Fibroblast of skin of abdomen (primary cell): ENCODE results near the gene PTPN4.
A peak's percentile ranks its signal among the peaks of the same experiment; 100 is the strongest.

Experiments
- DNase-seq: peaks from one replicate; pipeline ENCODE4 v3.0.0-alpha.2; 2013

Gene PTPN4

DNA sequence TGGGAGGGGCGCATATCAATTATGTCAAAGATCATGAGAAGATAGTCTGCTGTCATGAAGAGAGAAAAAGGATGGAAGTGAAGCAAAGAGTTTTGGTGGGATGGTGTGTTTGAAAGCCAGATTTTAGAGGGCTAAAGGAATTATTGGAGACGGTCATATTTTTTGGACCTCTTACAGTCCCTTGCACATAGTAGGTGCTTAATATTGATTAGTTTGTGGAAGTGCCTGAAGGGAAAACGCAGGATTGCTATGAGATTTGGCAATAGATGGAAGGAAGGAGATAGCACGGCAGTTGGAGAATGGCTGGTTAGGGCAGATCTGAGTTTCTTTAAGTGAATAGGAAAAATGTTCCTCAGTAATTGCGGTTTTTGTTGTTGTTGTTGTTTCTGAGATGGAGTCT, 269.1 kb downstream of the PTPN4 start:
- no peak for DNase-seq

DNA sequence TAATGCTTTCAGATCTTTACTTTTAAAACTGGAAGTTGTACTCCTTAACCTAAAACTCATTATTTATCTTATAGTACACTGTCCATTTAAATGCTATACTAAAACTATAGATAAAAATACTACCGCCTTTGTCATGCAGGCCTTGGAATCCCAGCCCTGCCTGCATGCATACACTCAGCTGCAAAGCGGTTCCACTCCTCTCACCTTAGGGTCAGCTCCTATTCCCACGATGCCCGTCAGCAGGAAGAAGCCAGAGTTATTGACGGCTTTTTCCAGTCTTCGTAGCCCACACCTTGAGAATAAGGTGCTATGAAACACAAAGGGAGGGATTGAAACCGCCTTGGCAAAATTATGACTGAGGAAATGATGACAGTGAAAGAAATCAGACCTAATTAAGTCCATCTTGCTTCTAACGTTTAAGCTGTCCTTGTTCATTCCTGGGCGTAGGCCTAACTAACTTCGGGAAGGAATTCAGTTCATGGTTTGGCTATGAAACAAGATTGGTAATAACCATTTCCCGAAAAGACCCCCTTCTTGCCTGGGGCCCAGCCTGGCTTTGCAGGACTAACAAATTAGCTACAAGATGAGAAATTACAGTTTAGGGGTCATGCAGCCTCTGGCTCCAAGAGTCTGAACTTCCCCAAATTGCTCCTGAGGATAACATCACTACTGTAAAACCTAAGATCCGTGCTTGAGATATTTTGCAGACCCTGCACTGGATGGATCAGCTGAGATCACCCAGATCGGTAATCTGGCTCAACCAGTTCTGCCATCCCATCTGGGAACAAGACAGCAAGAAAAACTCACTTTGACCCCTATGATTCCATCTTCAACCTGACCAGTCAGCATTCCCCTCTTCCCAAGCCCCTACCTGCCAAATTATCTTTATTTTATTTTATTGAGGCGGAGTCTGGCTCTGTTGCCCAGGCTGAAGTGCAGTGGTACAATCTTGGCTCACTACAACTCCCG, 270.2 kb downstream of the PTPN4 start:
- peak; percentile 66 for DNase-seq

DNA sequence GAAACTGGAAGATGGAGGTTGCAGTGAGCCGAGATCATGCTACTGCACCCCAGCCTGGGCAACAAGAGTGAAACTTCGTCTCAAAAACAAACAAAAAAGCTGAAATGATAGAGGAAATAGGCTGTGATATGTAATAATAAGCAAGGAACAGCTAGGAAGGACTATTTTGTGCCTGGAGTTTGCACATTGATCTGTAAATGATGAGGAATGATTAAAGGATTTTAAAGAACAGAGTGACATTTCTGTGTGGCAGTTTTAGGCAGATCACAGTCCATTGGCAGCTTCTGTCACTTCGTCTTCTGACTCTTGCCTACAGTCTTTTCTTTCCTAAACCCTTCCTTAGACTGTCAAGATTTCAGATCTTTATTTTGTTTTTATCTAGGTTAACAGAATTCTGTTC, 272.6 kb downstream of the PTPN4 start:
- DNase-seq = no peak
